Loucy (cell line): ENCODE data around the gene MRAS.

Experiments
- H2AFZ ChIP-seq: fragments of 200-600 bp; sonication (generic); 2 replicates; pipeline ENCODE4 v1.6.0; 2016; ENCODE audit warnings: antibody characterized with exemption, mild to moderate bottlenecking, low read length, moderate library complexity
- H3F3A ChIP-seq: fragments of 200-600 bp; 2 replicates; pipeline ENCODE4 v1.6.0; 2016; ENCODE audit warnings: antibody characterized with exemption, low read depth, mild to moderate bottlenecking
- H3K27me3 ChIP-seq: fragments of 200-600 bp; sonication (generic); 2 replicates; pipeline ENCODE4 v1.6.1; 2014; ENCODE audit warnings: low read length, mild to moderate bottlenecking; ENCODE audit not compliant: insufficient read depth, poor library complexity, severe bottlenecking
- H3K36me3 ChIP-seq: fragments of 200-600 bp; sonication (generic); 2 replicates; pipeline ENCODE4 v1.6.1; 2016; ENCODE audit warnings: low read length; ENCODE audit not compliant: insufficient read depth
- H3K4me1 ChIP-seq: fragments of 200-600 bp; sonication (generic); 2 replicates; pipeline ENCODE4 v1.5.1; 2014; ENCODE audit warnings: low read length, mild to moderate bottlenecking; ENCODE audit not compliant: insufficient read depth, poor library complexity, severe bottlenecking
- H3K4me2 ChIP-seq: fragments of 200-600 bp; sonication (generic); 2 replicates; pipeline ENCODE4 v1.6.0; 2014; ENCODE audit warnings: antibody characterized with exemption, low read length, low read depth, mild to moderate bottlenecking; ENCODE audit not compliant: poor library complexity, severe bottlenecking
- H3K4me3 ChIP-seq: fragments of 200-600 bp; sonication (generic); 2 replicates; pipeline ENCODE4 v1.5.1; 2014; ENCODE audit warnings: low read length, mild to moderate bottlenecking, mixed read lengths; ENCODE audit not compliant: poor library complexity, severe bottlenecking
- H3K79me2 ChIP-seq: fragments of 200-600 bp; sonication (generic); 2 replicates; pipeline ENCODE4 v1.6.1; 2014; ENCODE audit warnings: low read length; ENCODE audit not compliant: insufficient read depth
- H3K9ac ChIP-seq: fragments of 200-600 bp; sonication (generic); 2 replicates; pipeline ENCODE4 v1.6.0; 2014; ENCODE audit warnings: mild to moderate bottlenecking, low read depth, low read length, moderate library complexity; ENCODE audit not compliant: poor library complexity, severe bottlenecking
- H3K9me2 ChIP-seq: fragments of 200-600 bp; sonication (generic); replicated peaks from 2 replicates; pipeline ENCODE4 v1.6.1; 2016; ENCODE audit warnings: low read depth, low read length, mixed read lengths
- H3K9me3 ChIP-seq: fragments of 200-600 bp; sonication (generic); 2 replicates; pipeline ENCODE4 v1.6.1; 2014; ENCODE audit warnings: mild to moderate bottlenecking, antibody characterized with exemption, low read length, low read depth; ENCODE audit not compliant: insufficient read depth
- H4K20me1 ChIP-seq: fragments of 200-600 bp; sonication (generic); 2 replicates; pipeline ENCODE4 v1.6.0; 2014; ENCODE audit warnings: antibody characterized with exemption, low read length, mild to moderate bottlenecking; ENCODE audit not compliant: insufficient read depth, poor library complexity, severe bottlenecking
- CTCF ChIP-seq: fragments of 200-600 bp; sonication (generic); conservative IDR thresholded peaks from 2 replicates; pipeline ENCODE4 v1.5.1; 2014; ENCODE audit warnings: mild to moderate bottlenecking, antibody characterized with exemption, low read length
- EZH2phosphoT487 ChIP-seq: fragments of 200-600 bp; IDR thresholded peaks from 2 replicates; pipeline ENCODE4 v1.6.1; 2018; ENCODE audit warnings: antibody characterized with exemption, mild to moderate bottlenecking, moderate library complexity, borderline replicate concordance

MRAS gene

DNA sequence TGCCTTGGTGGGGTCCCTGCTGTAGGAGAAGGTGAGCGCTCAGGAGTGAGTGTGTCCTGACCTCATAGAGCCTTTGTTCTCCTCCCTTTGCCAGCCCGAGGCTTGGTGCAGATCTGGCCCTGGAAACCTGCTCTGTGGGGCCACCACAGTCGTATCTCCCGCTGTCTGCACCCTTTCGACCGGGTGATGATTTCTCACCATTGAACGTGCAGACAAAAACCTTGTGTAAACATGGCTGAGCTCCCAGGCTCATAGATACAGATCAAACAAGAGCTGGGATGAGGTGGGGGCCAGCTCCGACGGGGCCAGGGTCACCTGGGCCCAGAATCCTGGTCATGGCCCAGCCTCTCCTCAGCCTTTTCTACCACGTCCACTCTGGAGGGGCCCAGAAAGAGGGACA, 51.4 kb downstream of the MRAS start:
- TF ChIP-seq CTCF (no peak), EZH2phosphoT487 (no peak)
- Histone ChIP-seq H3K9me2 (no peaks in the 10 kb centered on the region), H3F3A (no peaks in the 10 kb centered on the region), H4K20me1 (no peaks in the 10 kb centered on the region), H2AFZ (no peak overlapping the region), H3K27me3 (no peaks in the 10 kb centered on the region), H3K79me2 (no peaks in the 10 kb centered on the region), H3K4me3 (no peak overlapping the region), H3K4me2 (no peak overlapping the region), H3K9ac (no peak overlapping the region), H3K36me3 (no peaks in the 10 kb centered on the region), H3K9me3 (no peaks in the 10 kb centered on the region), H3K4me1 (no peaks in the 10 kb centered on the region)

DNA sequence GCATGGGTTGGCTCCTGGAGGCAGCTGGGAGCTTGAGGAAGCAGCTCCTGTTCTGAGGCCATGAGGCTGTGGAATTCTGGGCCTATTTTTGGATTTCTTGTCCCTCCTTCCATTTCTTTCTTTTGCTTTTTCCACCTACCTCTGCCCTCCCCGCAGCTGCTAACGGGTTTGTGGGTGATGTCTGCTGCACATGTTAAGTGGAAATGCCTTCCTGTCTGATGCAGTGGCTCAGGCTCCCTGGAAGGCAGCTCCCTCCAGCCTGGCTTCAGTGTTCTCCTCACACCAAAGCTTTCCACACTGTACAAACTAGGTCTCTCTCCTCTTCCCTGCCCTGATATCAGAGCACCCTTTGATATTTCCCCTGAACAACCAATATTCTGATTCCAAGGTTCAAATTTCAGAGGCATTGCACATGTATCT, 52.3 kb downstream of the MRAS start:
- H2AFZ ChIP-seq: no peak overlapping the region
- no peaks in the 10 kb centered on the region for H3K27me3 ChIP-seq
- no peaks in the 10 kb centered on the region for H3K79me2 ChIP-seq
- H3F3A ChIP-seq: no peaks in the 10 kb centered on the region
- no peaks in the 10 kb centered on the region for H3K9me2 ChIP-seq
- H3K4me3 ChIP-seq: no peak overlapping the region
- no peak overlapping the region for H3K9ac ChIP-seq
- H3K9me3 ChIP-seq: no peaks in the 10 kb centered on the region
- no peak overlapping the region for H3K4me2 ChIP-seq
- no peaks in the 10 kb centered on the region for H3K4me1 ChIP-seq
- H4K20me1 ChIP-seq: no peaks in the 10 kb centered on the region
- no peaks in the 10 kb centered on the region for H3K36me3 ChIP-seq
- no peak for TF ChIP-seq CTCF
- TF ChIP-seq EZH2phosphoT487: no peak

DNA sequence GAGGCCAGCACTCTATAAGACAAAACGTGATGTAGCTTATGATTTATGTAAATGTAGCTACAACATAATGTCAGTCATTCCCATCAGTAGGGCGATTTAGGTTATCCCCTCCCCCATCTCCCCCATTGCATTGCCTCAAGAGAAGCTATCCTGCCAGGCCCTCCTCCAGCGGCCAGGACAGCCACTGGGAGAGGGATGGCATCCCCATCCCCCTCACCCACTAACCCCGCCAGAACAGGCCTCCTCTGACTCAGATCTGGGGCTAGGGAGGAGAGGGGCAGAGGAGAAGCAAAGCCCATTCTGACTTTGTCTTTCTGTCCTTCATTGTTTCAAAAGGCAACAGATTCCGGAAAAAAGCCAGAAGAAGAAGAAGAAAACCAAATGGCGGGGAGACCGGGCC, 53.5 kb downstream of the MRAS start:
- Histone ChIP-seq H3K9me2 (no peaks in the 10 kb centered on the region), H3K36me3 (no peaks in the 10 kb centered on the region), H4K20me1 (no peaks in the 10 kb centered on the region), H3F3A (no peaks in the 10 kb centered on the region), H3K9ac (no peak overlapping the region), H3K79me2 (no peaks in the 10 kb centered on the region), H3K4me2 (no peak overlapping the region), H3K4me1 (no peaks in the 10 kb centered on the region), H3K27me3 (no peaks in the 10 kb centered on the region), H3K4me3 (no peak overlapping the region), H3K9me3 (no peaks in the 10 kb centered on the region), H2AFZ (no peak overlapping the region)
- TF ChIP-seq CTCF: no peak
- no peak for TF ChIP-seq EZH2phosphoT487
